HCT116 (cell line): ENCODE results near the gene RAI1. TPM values are rescaled to one million over a fixed set of nuclear protein-coding genes. Genes with fewer than 3 reads are reported as not detected.
A peak's percentile ranks its signal among the peaks of the same experiment; 100 is the strongest.

Source experiments
- ATAC-seq: fragments of 200-7000 bp; cut with Tn5 transposase; 2 replicates; pipeline ENCODE4 v1.9.1; 2020; ENCODE audit warnings: mild to moderate bottlenecking, moderate library complexity
- BruUV-seq: library from RNA; stranded (reverse); fragments of 400-500 nt; replicated peaks from 2 replicates; lab custom pipeline; 2021; lab: Mats Ljungman, UMichigan
- CTCF ChIA-PET: fragments of 300-600 bp; sonication (Branson Sonifier 250); formaldehyde crosslinking; loops from one replicate; lab custom pipeline; 2021; ENCODE audit warnings: antibody characterized with exemption; lab: Charles Lee
- POLR2A ChIA-PET: fragments of 300-600, 350-600 bp; sonication (Branson Sonifier 250); formaldehyde crosslinking; loops from one replicate; lab custom pipeline; 2021; ENCODE audit warnings: antibody characterized with exemption; lab: Charles Lee
- RAD21 ChIA-PET, 2 experiments: fragments of 300-600 bp; sonication (Branson Sonifier 250); formaldehyde crosslinking; loops; one replicate each; lab custom pipeline; 2023; ENCODE audit warnings: low total read pairs in 2 of 2; ENCODE audit not compliant: uncharacterized antibody in 2 of 2, unreplicated experiment in 2 of 2, low non-redundant PET in 1 of 2; lab: Charles Lee
- DNase-seq: peaks from one replicate; pipeline ENCODE4 v3.0.0-alpha.2; 2010; ENCODE audit warnings: low read depth, low spot score
- H2AFZ ChIP-seq: fragments of 200-600 bp; shearing (Covaris generic), sonication (generic); 2 replicates; pipeline ENCODE4 v1.6.1; 2017; ENCODE audit warnings: low read depth, mixed run types, mixed read lengths, antibody characterized with exemption, low read length; ENCODE audit not compliant: poor library complexity, severe bottlenecking
- H3K27ac ChIP-seq: 2 replicates; pipeline ENCODE4 v1.5.1; 2012; ENCODE audit warnings: low read depth, low read length
- H3K27me3 ChIP-seq: fragments of 200-600 bp; sonication (generic); 2 replicates; pipeline ENCODE4 v1.6.1; 2016; ENCODE audit warnings: mixed run types, low read length, mixed read lengths; ENCODE audit not compliant: insufficient read depth
- H3K36me3 ChIP-seq, 2 experiments: fragments of 200-500 bp in 1 of 2; fragments of 200-600 bp in 1 of 2; sonication (Bioruptor generic) in 1 of 2; sonication (generic) in 1 of 2; 2 replicates each; pipeline versions ENCODE4 v1.5.1 to v1.6.1; 2014 to 2016; ENCODE audit warnings: low read length in 2 of 2, inconsistent platforms in 1 of 2, mixed read lengths in 1 of 2, mixed run types in 1 of 2; ENCODE audit not compliant: insufficient read depth in 2 of 2, control insufficient read depth in 1 of 2
- H3K4me1 ChIP-seq, 2 experiments: fragments of 200-600 bp in 1 of 2; sonication (generic) in 1 of 2; 2 replicates each; pipeline versions ENCODE4 v1.5.1 to v1.6.1; 2012 to 2017; ENCODE audit warnings: low read length in 2 of 2, inconsistent platforms in 1 of 2, mild to moderate bottlenecking in 1 of 2, mixed read lengths in 1 of 2, mixed run types in 1 of 2, moderate library complexity in 1 of 2; ENCODE audit not compliant: insufficient read depth in 2 of 2, control insufficient read depth in 1 of 2
- H3K4me2 ChIP-seq: fragments of 200-600 bp; sonication (generic); 2 replicates; pipeline ENCODE4 v1.6.1; 2017; ENCODE audit warnings: mixed run types, low read length, mixed read lengths
- H3K4me3 ChIP-seq, 2 experiments: fragments of 200-600 bp in 1 of 2; sonication (generic) in 1 of 2; replicated peaks in 1 of 2; 2 replicates each; pipeline ENCODE4 v1.5.1; 2011 to 2016; ENCODE audit warnings: low read length in 2 of 2, control low read depth in 1 of 2, low read depth in 1 of 2, mild to moderate bottlenecking in 1 of 2, mixed read lengths in 1 of 2, mixed run types in 1 of 2
- H3K79me2 ChIP-seq: fragments of 200-600 bp; sonication (generic); 2 replicates; pipeline ENCODE4 v1.6.1; 2017; ENCODE audit warnings: mild to moderate bottlenecking, mixed run types, low read length, moderate library complexity, mixed read lengths; ENCODE audit not compliant: insufficient read depth
- H3K9ac ChIP-seq: fragments of 200-600 bp; sonication (generic); 2 replicates; pipeline ENCODE4 v1.6.1; 2016; ENCODE audit warnings: low read length, mixed read lengths
- H3K9me2 ChIP-seq: fragments of 200-600 bp; sonication (generic), shearing (Covaris generic); 2 replicates; pipeline ENCODE4 v1.6.1; 2017; ENCODE audit warnings: mixed run types, mild to moderate bottlenecking, moderate library complexity; ENCODE audit not compliant: insufficient read depth
- H3K9me3 ChIP-seq, 2 experiments: fragments of 200-500 bp in 1 of 2; fragments of 200-600 bp in 1 of 2; sonication (Bioruptor generic) in 1 of 2; sonication (generic) in 1 of 2; 2 replicates each; pipeline ENCODE4 v1.6.1; 2014 to 2017; ENCODE audit warnings: low read length in 2 of 2, mixed read lengths in 2 of 2, inconsistent platforms in 1 of 2, low read depth in 1 of 2, mild to moderate bottlenecking in 1 of 2, mixed run types in 1 of 2, moderate library complexity in 1 of 2; ENCODE audit not compliant: control insufficient read depth in 1 of 2, insufficient read depth in 1 of 2
- H4K20me1 ChIP-seq: fragments of 200-600 bp; sonication (generic), shearing (Covaris generic); 2 replicates; pipeline ENCODE4 v1.6.1; 2017; ENCODE audit warnings: mixed run types, mild to moderate bottlenecking, moderate library complexity; ENCODE audit not compliant: insufficient read depth
- CBX3 ChIP-seq: IDR thresholded peaks from 2 replicates; pipeline ENCODE4 v1.6.1; 2012; ENCODE audit warnings: low read depth
- CEBPB ChIP-seq: IDR thresholded peaks from 2 replicates; pipeline ENCODE4 v1.6.1; 2012; ENCODE audit warnings: low read depth
- EGR1 ChIP-seq: IDR thresholded peaks from 2 replicates; pipeline ENCODE4 v1.6.1; 2012; ENCODE audit warnings: low read depth
- EZH2 ChIP-seq: fragments of 200-600 bp; sonication (generic); IDR thresholded peaks from 2 replicates; pipeline ENCODE4 v1.6.1; 2017; ENCODE audit warnings: antibody characterized with exemption, mixed run types
- EZH2phosphoT487 ChIP-seq: fragments of 200-600 bp; IDR thresholded peaks from 2 replicates; pipeline ENCODE4 v1.6.1; 2018; ENCODE audit warnings: antibody characterized with exemption, borderline replicate concordance
- POLR2AphosphoS5 ChIP-seq: IDR thresholded peaks from 2 replicates; pipeline ENCODE4 v1.6.1; 2011; ENCODE audit warnings: mild to moderate bottlenecking, low read depth, low read length, moderate library complexity
- RAD21 ChIP-seq: IDR thresholded peaks from 2 replicates; pipeline ENCODE4 v1.6.1; 2012; ENCODE audit warnings: low read depth, mild to moderate bottlenecking
- SIN3A ChIP-seq: IDR thresholded peaks from 2 replicates; pipeline ENCODE4 v1.6.1; 2012; ENCODE audit warnings: low read depth
- SRF ChIP-seq: IDR thresholded peaks from 2 replicates; pipeline ENCODE4 v1.6.1; 2012; ENCODE audit warnings: low read depth
- TCF7L2 ChIP-seq: IDR thresholded peaks from 2 replicates; pipeline ENCODE4 v1.7.0; 2011; ENCODE audit warnings: borderline replicate concordance, inconsistent platforms; ENCODE audit not compliant: insufficient read depth, insufficient read length; ENCODE audit errors: extremely low read depth
- YY1 ChIP-seq: IDR thresholded peaks from 2 replicates; pipeline ENCODE4 v1.6.1; 2011; ENCODE audit warnings: low read length, low read depth, moderate library complexity, mild to moderate bottlenecking; ENCODE audit not compliant: insufficient replicate concordance; ENCODE audit errors: extremely low read depth
- ZFX ChIP-seq: fragments of 450-650 bp; IDR thresholded peaks from 2 replicates; pipeline ENCODE4 v1.6.1; 2017
- ZNF274 ChIP-seq: fragments of 200-500 bp; sonication (Bioruptor generic); IDR thresholded peaks from 2 replicates; pipeline ENCODE4 v1.6.1; 2014; ENCODE audit warnings: mild to moderate bottlenecking, low read depth, low read length, inconsistent platforms
- intact Hi-C: fragments of 100-400 bp; cut with micrococcal nuclease; formaldehyde crosslinking; loops from 2 replicates; pipeline ENCODE4 v1.10.0; 2022
- total RNA-seq: library from RNA; stranded (reverse); gene quantifications from one replicate; pipeline ENCODE4 v1.2.1, GENCODE V29; 2021; ENCODE audit not compliant: unreplicated experiment
- TF ChIP-seq, protein P1 (sequence below): IDR thresholded peaks from 2 replicates; pipeline ENCODE4 v1.6.1; 2012; ENCODE audit warnings: low read depth
- TF ChIP-seq, protein P2 (sequence below): IDR thresholded peaks from 2 replicates; pipeline ENCODE4 v1.6.1; 2012
- TF ChIP-seq, protein P3 (sequence below): IDR thresholded peaks from 2 replicates; pipeline ENCODE4 v1.6.1; 2012

Gene RAI1
- total RNA-seq, 1 experiment from 2014 or later: 38.5 TPM

DNA sequence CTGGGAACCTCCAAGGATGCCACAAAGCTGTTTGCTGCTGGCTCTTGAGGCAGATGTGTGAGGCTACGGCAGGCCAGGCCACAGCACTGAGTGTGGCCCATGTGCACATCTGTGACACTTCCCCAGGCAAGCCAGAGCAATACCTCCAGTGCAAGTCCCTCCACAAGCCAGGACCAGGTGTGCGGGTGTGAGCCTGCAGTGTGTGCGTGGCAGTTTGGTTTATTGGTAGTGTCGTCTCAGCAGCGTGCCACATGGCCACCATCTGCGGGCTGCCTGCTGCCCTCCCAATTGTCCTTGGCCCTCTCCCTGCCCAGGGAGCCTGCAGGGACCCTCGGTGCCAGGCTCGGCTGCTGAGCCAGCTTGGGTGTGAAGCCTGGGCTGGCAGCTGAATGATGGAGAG, 165.4 kb downstream of the RAI1 start:
- Histone ChIP-seq H3K27ac (peak overlapping the region; percentile 2; the same call in 1 of the 2 replicates), H3K9ac (no peak overlapping the region), H3K4me1 (peaks cover 40 to 53% of the 10 kb centered on the region in 2 experiments), H3K4me3 (no peak overlapping the region), H4K20me1 (no peaks in the 10 kb centered on the region), H3K79me2 (no peaks in the 10 kb centered on the region), H3K4me2 (no peak overlapping the region), H3K9me2 (no peaks in the 10 kb centered on the region), H3K27me3 (no peaks in the 10 kb centered on the region), H3K36me3 (no peaks in the 10 kb centered on the region), H2AFZ (no peak overlapping the region), H3K9me3 (no peaks in the 10 kb centered on the region)
- no peak for DNase-seq
- RAD21 ChIA-PET: no interaction called here
- ATAC-seq: no peak
- POLR2A ChIA-PET: interaction anchor here (1.6 kb wide), 1 partner anchor 10 kb away, joined by 6 read pairs; the partner anchor contains the start of gene SREBF1
- BruUV-seq: no TSS peak
- intact Hi-C loops: no loop called here
- no peak for TF ChIP-seq EGR1
- no peak for TF ChIP-seq SRF
- TF ChIP-seq, protein P1, sequence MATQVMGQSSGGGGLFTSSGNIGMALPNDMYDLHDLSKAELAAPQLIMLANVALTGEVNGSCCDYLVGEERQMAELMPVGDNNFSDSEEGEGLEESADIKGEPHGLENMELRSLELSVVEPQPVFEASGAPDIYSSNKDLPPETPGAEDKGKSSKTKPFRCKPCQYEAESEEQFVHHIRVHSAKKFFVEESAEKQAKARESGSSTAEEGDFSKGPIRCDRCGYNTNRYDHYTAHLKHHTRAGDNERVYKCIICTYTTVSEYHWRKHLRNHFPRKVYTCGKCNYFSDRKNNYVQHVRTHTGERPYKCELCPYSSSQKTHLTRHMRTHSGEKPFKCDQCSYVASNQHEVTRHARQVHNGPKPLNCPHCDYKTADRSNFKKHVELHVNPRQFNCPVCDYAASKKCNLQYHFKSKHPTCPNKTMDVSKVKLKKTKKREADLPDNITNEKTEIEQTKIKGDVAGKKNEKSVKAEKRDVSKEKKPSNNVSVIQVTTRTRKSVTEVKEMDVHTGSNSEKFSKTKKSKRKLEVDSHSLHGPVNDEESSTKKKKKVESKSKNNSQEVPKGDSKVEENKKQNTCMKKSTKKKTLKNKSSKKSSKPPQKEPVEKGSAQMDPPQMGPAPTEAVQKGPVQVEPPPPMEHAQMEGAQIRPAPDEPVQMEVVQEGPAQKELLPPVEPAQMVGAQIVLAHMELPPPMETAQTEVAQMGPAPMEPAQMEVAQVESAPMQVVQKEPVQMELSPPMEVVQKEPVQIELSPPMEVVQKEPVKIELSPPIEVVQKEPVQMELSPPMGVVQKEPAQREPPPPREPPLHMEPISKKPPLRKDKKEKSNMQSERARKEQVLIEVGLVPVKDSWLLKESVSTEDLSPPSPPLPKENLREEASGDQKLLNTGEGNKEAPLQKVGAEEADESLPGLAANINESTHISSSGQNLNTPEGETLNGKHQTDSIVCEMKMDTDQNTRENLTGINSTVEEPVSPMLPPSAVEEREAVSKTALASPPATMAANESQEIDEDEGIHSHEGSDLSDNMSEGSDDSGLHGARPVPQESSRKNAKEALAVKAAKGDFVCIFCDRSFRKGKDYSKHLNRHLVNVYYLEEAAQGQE: no peak
- CTCF ChIA-PET: no interaction called here

DNA sequence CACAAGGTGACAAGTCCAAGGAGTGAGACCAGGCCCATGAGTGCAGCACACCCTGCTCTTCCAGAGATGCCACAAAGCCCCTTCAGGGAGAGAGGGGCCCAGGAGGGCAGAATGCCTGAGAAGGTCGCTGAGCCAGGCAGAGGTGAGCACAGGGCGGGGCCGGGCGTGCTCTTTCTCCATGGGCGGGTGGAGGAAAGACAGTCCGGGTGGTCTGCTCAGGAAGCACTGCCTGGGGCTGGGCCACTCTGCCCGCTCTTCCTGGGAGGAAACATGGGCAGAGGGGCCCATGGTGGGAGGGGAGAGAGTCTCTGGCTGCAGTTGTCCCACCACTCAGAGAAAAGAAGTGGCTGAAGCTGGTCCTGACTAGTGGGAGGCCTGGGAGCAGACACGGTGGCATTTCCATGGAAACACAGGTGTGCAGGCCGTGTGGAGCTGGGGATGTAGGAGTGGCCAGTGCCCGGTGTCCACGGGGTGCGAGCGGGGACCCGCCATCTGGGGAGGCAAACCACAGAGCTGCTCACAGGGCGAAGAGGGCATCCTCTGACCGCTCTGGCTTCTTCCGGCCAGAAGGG, 165.9 kb downstream of the RAI1 start:
- H2AFZ ChIP-seq: no peak overlapping the region
- ATAC-seq (no peak), DNase-seq (no peak)
- H3K9me3 ChIP-seq: no peaks in the 10 kb centered on the region
- no peak overlapping the region for H3K9ac ChIP-seq
- intact Hi-C loops: no loop called here
- ChIA-PET POLR2A (interaction anchor here (1.6 kb wide), 1 partner anchor 10 kb away, joined by 6 read pairs; the partner anchor contains the start of gene SREBF1), RAD21 (no interaction called here), CTCF (no interaction called here)
- H3K4me2 ChIP-seq: no peak overlapping the region
- peaks cover 35 to 51% of the 10 kb centered on the region in 2 experiments for H3K4me1 ChIP-seq
- no peak overlapping the region for H3K4me3 ChIP-seq
- peak overlapping the region; percentile 2; the same call in 1 of the 2 replicates for H3K27ac ChIP-seq
- H4K20me1 ChIP-seq: no peaks in the 10 kb centered on the region
- no peaks in the 10 kb centered on the region for H3K9me2 ChIP-seq
- no peaks in the 10 kb centered on the region for H3K27me3 ChIP-seq
- H3K36me3 ChIP-seq: no peaks in the 10 kb centered on the region
- no TSS peak for BruUV-seq
- H3K79me2 ChIP-seq: no peaks in the 10 kb centered on the region
- TF ChIP-seq, protein P2, sequence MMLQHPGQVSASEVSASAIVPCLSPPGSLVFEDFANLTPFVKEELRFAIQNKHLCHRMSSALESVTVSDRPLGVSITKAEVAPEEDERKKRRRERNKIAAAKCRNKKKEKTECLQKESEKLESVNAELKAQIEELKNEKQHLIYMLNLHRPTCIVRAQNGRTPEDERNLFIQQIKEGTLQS: no peak
- no peak for TF ChIP-seq TCF7L2
- no peak for TF ChIP-seq EZH2phosphoT487
- TF ChIP-seq EZH2: no peak
- no peak for TF ChIP-seq ZFX
- TF ChIP-seq, protein P3, sequence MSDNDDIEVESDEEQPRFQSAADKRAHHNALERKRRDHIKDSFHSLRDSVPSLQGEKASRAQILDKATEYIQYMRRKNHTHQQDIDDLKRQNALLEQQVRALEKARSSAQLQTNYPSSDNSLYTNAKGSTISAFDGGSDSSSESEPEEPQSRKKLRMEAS: no peak
- TF ChIP-seq POLR2AphosphoS5: no peak
- TF ChIP-seq RAD21: no peak
- TF ChIP-seq ZNF274: no peak
- TF ChIP-seq YY1: no peak
- no peak for TF ChIP-seq CEBPB
- TF ChIP-seq CBX3: no peak
- no peak for TF ChIP-seq SIN3A
